ENCODE results near the gene AKAP1. TPM values are rescaled to one million over a fixed set of nuclear protein-coding genes. Genes with fewer than 3 reads are reported as not detected.

Gene AKAP1
- total RNA-seq, 2 donors from 2014 or later = 18.7 to 45.3 TPM

GRCh38 chr17:57067162-57067561, 17.9 kb upstream of the AKAP1 start:
- Mint-ChIP-seq H3K4me1 (no peaks in the 10 kb centered on the region), H3K9me3 (no peaks in the 10 kb centered on the region), H3K27ac (no peak overlapping the region), H3K27me3 (no peaks in the 10 kb centered on the region), H3K36me3 (ENCODE audit: low read depth) (no peaks in the 10 kb centered on the region), H3K4me3 (no peak overlapping the region)
- ATAC-seq (replicated peaks) = no peak

GRCh38 chr17:57067781-57068180, 17.3 kb upstream of the AKAP1 start:
- ATAC-seq (replicated peaks) = no peak
- H3K4me3 Mint-ChIP-seq = no peak overlapping the region
- no peak overlapping the region for H3K27ac Mint-ChIP-seq
- no peaks in the 10 kb centered on the region for H3K9me3 Mint-ChIP-seq
- H3K36me3 Mint-ChIP-seq (ENCODE audit: low read depth) = no peaks in the 10 kb centered on the region
- H3K4me1 Mint-ChIP-seq = no peaks in the 10 kb centered on the region
- H3K27me3 Mint-ChIP-seq = no peaks in the 10 kb centered on the region

- Mint-ChIP-seq H3K4me3 (no peak overlapping the region), H3K9me3 (no peaks in the 10 kb centered on the region), H3K27ac (no peak overlapping the region), H3K36me3 (ENCODE audit: low read depth) (no peaks in the 10 kb centered on the region), H3K4me1 (no peaks in the 10 kb centered on the region), H3K27me3 (no peaks in the 10 kb centered on the region)
- peak; percentile 52 for ATAC-seq (replicated peaks)
These were observed 16.8 kb upstream of the AKAP1 start for GRCh38 chr17:57068222-57068658.

DNA sequence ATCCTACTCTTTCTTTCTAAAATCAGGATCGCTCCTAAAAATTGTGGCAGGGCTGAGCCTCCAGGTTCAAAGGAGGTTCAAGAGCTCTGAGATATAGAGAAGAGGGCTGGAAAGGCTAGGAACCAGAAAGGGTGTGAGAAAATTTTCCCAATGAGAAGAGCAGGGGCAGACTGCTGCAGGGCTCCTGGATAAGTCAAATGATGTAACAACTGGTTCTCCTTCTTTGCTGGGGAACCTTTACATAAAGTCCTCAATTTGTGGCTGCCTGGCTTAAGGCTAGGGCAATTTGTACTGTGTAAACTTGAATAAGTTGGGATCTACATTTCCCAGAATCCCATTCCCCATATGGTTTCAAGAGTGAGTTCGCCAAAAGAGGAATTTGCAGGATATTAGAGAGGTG, 16.3 kb upstream of the AKAP1 start:
- Mint-ChIP-seq H3K4me3 (no peak overlapping the region), H3K9me3 (no peaks in the 10 kb centered on the region), H3K4me1 (no peaks in the 10 kb centered on the region), H3K36me3 (ENCODE audit: low read depth) (no peaks in the 10 kb centered on the region), H3K27ac (no peak overlapping the region), H3K27me3 (no peaks in the 10 kb centered on the region)
- ATAC-seq (replicated peaks) = no peak

DNA sequence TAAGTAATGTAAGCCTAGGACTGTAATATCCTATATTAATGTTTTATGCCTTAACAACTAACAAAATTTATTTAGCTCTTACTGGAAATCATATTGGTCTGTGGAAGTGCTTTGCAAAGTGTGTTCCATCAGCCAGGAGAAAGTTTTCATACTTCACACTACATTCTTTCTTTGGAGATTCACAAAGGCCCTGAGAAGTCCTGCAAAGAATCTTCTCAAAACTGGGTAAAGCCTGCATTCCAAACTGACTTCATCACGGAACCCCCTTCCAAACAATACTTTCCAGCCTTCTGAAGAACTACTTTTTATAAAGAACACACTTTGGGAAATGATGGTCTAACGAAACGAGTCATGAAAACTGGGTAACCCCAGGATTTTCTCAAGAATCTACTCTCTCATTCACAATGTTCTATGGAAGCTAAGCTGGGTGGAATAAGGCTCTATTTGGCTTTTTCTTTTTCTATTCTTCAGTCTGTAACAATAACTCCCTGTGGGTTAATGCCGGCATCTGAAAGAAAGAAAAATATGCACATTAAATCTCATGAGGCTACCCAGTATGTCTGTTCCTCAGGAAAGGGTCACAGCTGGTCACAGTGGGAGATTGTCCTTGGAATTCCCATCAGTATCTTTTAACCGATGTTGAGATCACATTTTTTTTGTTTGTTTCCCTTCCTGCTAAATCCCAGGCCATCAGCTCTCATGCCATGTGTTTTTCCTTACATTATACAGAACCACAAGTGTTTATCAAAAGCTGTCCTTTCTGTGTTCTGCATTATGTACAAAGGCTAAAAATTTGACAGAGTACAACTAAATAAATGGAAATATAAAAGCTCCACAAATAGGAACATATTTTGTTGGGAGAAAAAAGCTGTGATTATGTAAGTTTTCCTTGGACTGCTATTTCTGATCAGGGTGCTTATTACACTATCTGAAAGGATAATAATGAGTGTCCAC, 12.8 kb upstream of the AKAP1 start:
- no peak for ATAC-seq (replicated peaks)
- H3K27ac Mint-ChIP-seq = no peak overlapping the region
- H3K9me3 Mint-ChIP-seq = no peaks in the 10 kb centered on the region
- no peaks in the 10 kb centered on the region for H3K36me3 Mint-ChIP-seq (ENCODE audit: low read depth)
- no peaks in the 10 kb centered on the region for H3K27me3 Mint-ChIP-seq
- H3K4me1 Mint-ChIP-seq = no peaks in the 10 kb centered on the region
- H3K4me3 Mint-ChIP-seq = no peak overlapping the region

DNA sequence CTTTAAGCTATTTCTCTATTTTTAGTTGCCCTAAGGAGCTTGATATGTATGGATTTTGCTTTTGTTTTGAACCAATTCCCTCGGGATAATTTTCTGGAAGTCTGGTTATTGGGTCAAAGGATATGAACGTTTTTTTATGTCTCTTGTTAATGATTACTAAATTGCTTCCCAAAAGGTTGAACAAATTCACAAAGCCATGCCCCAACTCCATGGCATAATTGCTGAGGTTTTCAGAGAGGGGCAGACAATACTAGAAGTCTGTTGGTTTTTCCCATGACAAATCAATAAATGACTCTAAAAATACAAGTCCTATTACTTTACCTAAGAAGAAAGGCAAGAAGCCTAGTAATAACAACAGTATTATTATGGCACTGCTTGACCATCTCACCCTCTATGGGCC, 11.4 kb upstream of the AKAP1 start:
- Mint-ChIP-seq H3K27ac (no peak overlapping the region), H3K4me1 (no peaks in the 10 kb centered on the region), H3K9me3 (no peaks in the 10 kb centered on the region), H3K27me3 (no peaks in the 10 kb centered on the region), H3K4me3 (no peak overlapping the region), H3K36me3 (ENCODE audit: low read depth) (no peaks in the 10 kb centered on the region)
- no peak for ATAC-seq (replicated peaks)

- no peak overlapping the region for H3K27ac Mint-ChIP-seq
- no peak overlapping the region for H3K4me3 Mint-ChIP-seq
- no peaks in the 10 kb centered on the region for H3K4me1 Mint-ChIP-seq
- H3K27me3 Mint-ChIP-seq = no peaks in the 10 kb centered on the region
- no peaks in the 10 kb centered on the region for H3K9me3 Mint-ChIP-seq
- no peaks in the 10 kb centered on the region for H3K36me3 Mint-ChIP-seq (ENCODE audit: low read depth)
- ATAC-seq (replicated peaks) = no peak
These were observed 9.9 kb upstream of the AKAP1 start for GRCh38 chr17:57075193-57075592.

DNA sequence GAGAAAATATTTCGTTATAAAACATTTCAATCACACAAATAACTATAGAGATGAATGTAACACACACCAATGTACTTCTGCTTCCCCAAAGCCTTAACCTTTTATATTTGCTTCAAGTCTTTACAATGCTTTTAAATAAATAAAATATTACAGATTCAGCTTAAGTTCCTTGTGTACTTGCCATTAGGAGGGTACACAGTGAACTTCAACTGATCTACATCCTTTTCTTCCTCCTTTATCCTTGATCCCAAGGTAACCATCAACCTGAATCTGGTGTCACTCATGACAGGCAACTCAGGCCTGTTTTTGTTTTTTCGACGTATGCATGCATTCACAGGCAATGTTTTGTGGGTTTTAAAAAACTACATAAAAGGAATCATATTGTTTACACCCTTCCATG, 9.3 kb upstream of the AKAP1 start:
- peaks cover 3% of the 10 kb centered on the region for H3K4me1 Mint-ChIP-seq
- H3K36me3 Mint-ChIP-seq (ENCODE audit: low read depth) = no peaks in the 10 kb centered on the region
- H3K27me3 Mint-ChIP-seq = no peaks in the 10 kb centered on the region
- no peak overlapping the region for H3K27ac Mint-ChIP-seq
- H3K9me3 Mint-ChIP-seq = no peaks in the 10 kb centered on the region
- H3K4me3 Mint-ChIP-seq = no peak overlapping the region
- ATAC-seq (replicated peaks) = no peak

DNA sequence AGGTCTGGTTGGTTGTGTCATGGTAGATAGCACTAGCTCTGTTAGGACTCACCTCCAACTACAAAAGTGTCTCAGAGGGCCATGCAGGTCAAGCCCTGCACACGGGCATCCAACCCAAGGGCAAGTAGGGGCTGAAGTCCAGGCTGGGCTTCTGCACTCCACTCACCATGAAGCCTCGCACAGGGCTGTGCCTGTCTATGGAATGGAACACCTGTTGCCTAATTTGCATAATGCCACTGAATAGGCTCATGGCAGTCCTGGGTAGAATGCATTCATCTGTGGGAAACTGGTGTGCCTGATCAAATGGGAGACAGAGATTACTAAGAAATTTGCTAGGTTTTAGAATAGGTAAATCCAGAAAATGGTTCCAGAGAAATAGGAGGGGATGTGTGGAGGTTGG, 8.0 kb upstream of the AKAP1 start:
- no peak overlapping the region for H3K27ac Mint-ChIP-seq
- H3K4me3 Mint-ChIP-seq = no peak overlapping the region
- H3K27me3 Mint-ChIP-seq = no peaks in the 10 kb centered on the region
- ATAC-seq (replicated peaks) = no peak
- H3K9me3 Mint-ChIP-seq = no peaks in the 10 kb centered on the region
- H3K36me3 Mint-ChIP-seq (ENCODE audit: low read depth) = no peaks in the 10 kb centered on the region
- peaks cover 6% of the 10 kb centered on the region for H3K4me1 Mint-ChIP-seq

DNA sequence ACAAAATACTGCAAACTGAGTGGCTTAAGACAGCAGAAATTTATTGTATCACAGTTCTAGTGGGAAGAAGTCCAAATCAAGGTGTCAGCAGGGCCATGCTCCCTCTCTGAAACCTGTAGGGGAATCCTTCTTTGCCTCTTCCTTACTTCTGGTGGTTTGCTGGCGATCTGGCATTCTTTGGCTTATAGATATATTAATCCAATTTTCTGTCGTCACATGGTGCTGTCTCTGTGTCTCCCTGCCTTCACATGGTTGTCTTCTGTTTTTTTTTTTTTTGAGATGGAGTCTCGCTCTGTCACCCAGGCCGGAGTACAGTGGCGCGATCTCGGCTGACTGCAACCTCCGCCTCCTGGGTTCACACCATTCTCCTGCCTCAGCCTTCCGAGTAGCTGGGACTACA, 6.8 kb upstream of the AKAP1 start:
- Mint-ChIP-seq H3K36me3 (ENCODE audit: low read depth) (no peaks in the 10 kb centered on the region), H3K4me1 (peaks cover 6% of the 10 kb centered on the region), H3K9me3 (no peaks in the 10 kb centered on the region), H3K27me3 (no peaks in the 10 kb centered on the region), H3K27ac (no peak overlapping the region), H3K4me3 (no peak overlapping the region)
- no peak for ATAC-seq (replicated peaks)

DNA sequence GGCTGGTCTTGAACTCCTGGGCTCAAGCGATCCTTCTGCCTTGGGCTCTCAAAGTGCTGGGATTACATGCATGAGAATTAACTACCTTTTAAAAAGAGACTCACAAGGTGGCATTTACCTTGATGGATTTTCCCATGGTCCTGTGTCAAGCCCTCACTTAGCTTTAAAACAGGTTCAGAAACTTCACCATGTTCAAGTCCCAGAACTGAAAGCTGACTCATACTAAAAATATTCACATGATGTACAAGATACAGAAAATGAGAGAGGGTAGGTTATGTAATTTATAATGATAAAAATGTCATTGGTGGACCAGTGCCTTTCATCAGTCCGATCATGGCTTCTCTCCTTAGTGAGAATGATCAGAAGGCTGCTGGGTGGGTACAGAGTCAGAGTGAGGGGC, 4.3 kb upstream of the AKAP1 start:
- no peak for ATAC-seq (replicated peaks)
- Mint-ChIP-seq H3K9me3 (no peaks in the 10 kb centered on the region), H3K27ac (no peak overlapping the region), H3K4me3 (no peak overlapping the region), H3K4me1 (peaks cover 9% of the 10 kb centered on the region), H3K36me3 (ENCODE audit: low read depth) (no peaks in the 10 kb centered on the region), H3K27me3 (no peaks in the 10 kb centered on the region)

DNA sequence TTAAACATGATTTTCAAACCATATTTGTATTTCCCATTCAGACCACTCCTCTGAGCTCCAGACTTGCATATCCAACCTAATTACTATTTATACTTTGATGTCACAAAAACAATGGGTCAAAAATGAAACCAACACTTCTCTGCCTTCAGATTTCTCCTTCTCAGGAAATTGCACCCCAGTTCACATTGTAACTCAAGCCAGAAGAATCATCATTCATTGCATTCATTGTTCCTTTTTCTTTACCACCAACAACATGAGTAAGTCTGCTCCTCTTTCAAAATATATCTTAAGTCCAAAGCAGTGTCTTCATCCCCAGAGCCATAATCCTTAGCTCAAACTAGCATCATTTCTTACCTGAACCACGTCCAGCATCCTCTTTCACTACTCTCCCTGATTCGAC, 2.6 kb upstream of the AKAP1 start:
- no peak for ATAC-seq (replicated peaks)
- Mint-ChIP-seq H3K4me1 (peaks cover 19% of the 10 kb centered on the region), H3K36me3 (ENCODE audit: low read depth) (no peaks in the 10 kb centered on the region), H3K9me3 (no peaks in the 10 kb centered on the region), H3K4me3 (no peak overlapping the region), H3K27ac (no peak overlapping the region), H3K27me3 (no peaks in the 10 kb centered on the region)

DNA sequence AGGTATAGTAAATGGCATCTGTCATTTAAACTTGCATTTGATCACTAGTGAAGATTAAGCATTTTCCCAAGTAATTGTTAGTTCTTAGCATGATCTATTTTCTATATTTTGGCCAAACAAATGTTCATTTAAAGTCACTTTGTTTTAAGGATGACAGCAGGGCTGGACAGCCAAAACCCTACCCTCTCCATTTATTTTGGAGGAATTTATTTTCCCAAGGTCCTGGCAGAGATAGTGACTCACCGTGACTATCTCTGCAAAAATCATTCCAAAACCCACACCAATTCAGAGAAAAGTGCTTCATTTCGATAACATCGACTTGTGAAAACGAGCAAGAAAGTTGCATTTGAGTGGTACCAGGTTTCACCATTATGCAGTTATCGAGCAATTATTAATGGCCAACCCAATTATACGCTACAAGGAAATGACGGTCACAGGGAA, 665 bp upstream of the AKAP1 start:
- H3K9me3 Mint-ChIP-seq = no peaks in the 10 kb centered on the region
- no peaks in the 10 kb centered on the region for H3K27me3 Mint-ChIP-seq
- peak overlapping the region; percentile 89 for H3K4me3 Mint-ChIP-seq
- peak; percentile 34 for ATAC-seq (replicated peaks)
- H3K4me1 Mint-ChIP-seq = peaks cover 34% of the 10 kb centered on the region
- H3K36me3 Mint-ChIP-seq (ENCODE audit: low read depth) = no peaks in the 10 kb centered on the region
- H3K27ac Mint-ChIP-seq = peak overlapping the region; percentile 90

- Mint-ChIP-seq H3K27ac (peak overlapping the region; percentile 69), H3K9me3 (no peaks in the 10 kb centered on the region), H3K27me3 (no peaks in the 10 kb centered on the region)
These were observed 512 bp downstream of the AKAP1 start for GRCh38 chr17:57085448-57086068.

More at GRCh38 chr17:57085448-57086068, 512 bp downstream of the AKAP1 start:
- Mint-ChIP-seq H3K4me3 (peak overlapping the region; percentile 84), H3K4me1 (peaks cover 33% of the 10 kb centered on the region), H3K36me3 (ENCODE audit: low read depth) (no peaks in the 10 kb centered on the region)
- peak; percentile 35 for ATAC-seq (replicated peaks)
